HEK293 (cell line): ENCODE results near the gene EIF4G3.
A peak's percentile ranks its signal among the peaks of the same experiment; 100 is the strongest.

Experiments used
- CTCF ChIA-PET: fragments of 350-600 bp; formaldehyde crosslinking; extraction: SDS; loops from one replicate; lab custom pipeline; 2021; ENCODE audit warnings: antibody characterized with exemption; lab: Yijun Ruan, JAX
- POLR2A ChIA-PET: fragments of 300-600 bp; formaldehyde crosslinking; extraction: SDS; loops from one replicate; lab custom pipeline; 2020; ENCODE audit warnings: antibody characterized with exemption, inconsistent platforms; lab: Yijun Ruan, JAX
- H3K27ac ChIP-seq: fragments of 200-500 bp; sonication (Bioruptor generic); 2 replicates; pipeline ENCODE4 v1.5.1; 2014; ENCODE audit warnings: low read depth, low read length, control low read depth, inconsistent platforms; ENCODE audit errors: extremely low read depth
- H3K36me3 ChIP-seq, 2 experiments: fragments of 200-500 bp in 1 of 2; sonication (Bioruptor generic) in 1 of 2; 1 replicate in 1 of 2; 2 replicates in 1 of 2; pipeline ENCODE4 v1.5.1; 2014 to 2017; ENCODE audit warnings: inconsistent platforms in 2 of 2, low read length in 2 of 2; ENCODE audit not compliant: control insufficient read depth in 2 of 2, insufficient read depth in 1 of 2
- H3K4me1 ChIP-seq: fragments of 200-500 bp; sonication (Bioruptor generic); 2 replicates; pipeline ENCODE4 v1.5.1; 2014; ENCODE audit warnings: mild to moderate bottlenecking, low read length, inconsistent platforms; ENCODE audit not compliant: control insufficient read depth, insufficient read depth
- H3K4me3 ChIP-seq: 2 replicates; pipeline ENCODE4 v1.5.1; 2011; ENCODE audit warnings: low read depth, mild to moderate bottlenecking, control low read depth, low read length, moderate library complexity
- H3K9me3 ChIP-seq: fragments of 200-500 bp; sonication (Bioruptor generic); 2 replicates; pipeline ENCODE4 v1.5.1; 2014; ENCODE audit warnings: low read depth, low read length, inconsistent platforms; ENCODE audit not compliant: control insufficient read depth, insufficient read depth
- PRDM6 ChIP-seq: fragments of 450-650 bp; formaldehyde crosslinking; IDR thresholded peaks from 2 replicates; pipeline ENCODE4 v1.5.1; 2017; ENCODE audit warnings: missing biosample characterization, missing genetic modification characterization
- ZBTB21 ChIP-seq: fragments of 450-650 bp; formaldehyde crosslinking; IDR thresholded peaks from 2 replicates; pipeline ENCODE4 v1.5.1; 2017; ENCODE audit warnings: missing biosample characterization, missing genetic modification characterization
- ZNF2 ChIP-seq: fragments of 450-650 bp; formaldehyde crosslinking; IDR thresholded peaks from 2 replicates; pipeline ENCODE4 v1.5.1; 2016; ENCODE audit warnings: missing biosample characterization, missing genetic modification characterization
- ZNF211 ChIP-seq: fragments of 450-650 bp; formaldehyde crosslinking; IDR thresholded peaks from 2 replicates; pipeline ENCODE4 v1.5.1; 2016; ENCODE audit warnings: low read depth, missing biosample characterization, missing genetic modification characterization
- ZNF214 ChIP-seq: fragments of 450-650 bp; formaldehyde crosslinking; IDR thresholded peaks from 2 replicates; pipeline ENCODE4 v1.5.1; 2017; ENCODE audit warnings: missing biosample characterization, mild to moderate bottlenecking, missing genetic modification characterization, borderline replicate concordance
- ZNF433 ChIP-seq: fragments of 450-650 bp; formaldehyde crosslinking; IDR thresholded peaks from 2 replicates; pipeline ENCODE4 v1.5.1; 2016; ENCODE audit warnings: missing biosample characterization, missing genetic modification characterization, low read depth
- ZNF560 ChIP-seq: fragments of 450-650 bp; formaldehyde crosslinking; IDR thresholded peaks from 2 replicates; pipeline ENCODE4 v1.5.1; 2017; ENCODE audit warnings: missing biosample characterization, missing genetic modification characterization, borderline replicate concordance
- ZNF677 ChIP-seq: fragments of 450-650 bp; IDR thresholded peaks from 2 replicates; pipeline ENCODE4 v1.5.0; 2018; ENCODE audit warnings: missing biosample characterization, mild to moderate bottlenecking, missing genetic modification characterization, moderate library complexity
- TF ChIP-seq, protein P1 (sequence below): fragments of 450-650 bp; formaldehyde crosslinking; IDR thresholded peaks from 2 replicates; pipeline ENCODE4 v1.5.1; 2016; ENCODE audit warnings: missing biosample characterization, missing genetic modification characterization
- TF ChIP-seq, protein P2 (sequence below): fragments of 450-650 bp; formaldehyde crosslinking; IDR thresholded peaks from 2 replicates; pipeline ENCODE4 v1.5.1; 2016; ENCODE audit warnings: missing biosample characterization, missing genetic modification characterization

EIF4G3 gene

GRCh38 chr1:21091053-21091690 lies 85.5 kb downstream of the EIF4G3 start (continued):
- TF ChIP-seq, protein P1, sequence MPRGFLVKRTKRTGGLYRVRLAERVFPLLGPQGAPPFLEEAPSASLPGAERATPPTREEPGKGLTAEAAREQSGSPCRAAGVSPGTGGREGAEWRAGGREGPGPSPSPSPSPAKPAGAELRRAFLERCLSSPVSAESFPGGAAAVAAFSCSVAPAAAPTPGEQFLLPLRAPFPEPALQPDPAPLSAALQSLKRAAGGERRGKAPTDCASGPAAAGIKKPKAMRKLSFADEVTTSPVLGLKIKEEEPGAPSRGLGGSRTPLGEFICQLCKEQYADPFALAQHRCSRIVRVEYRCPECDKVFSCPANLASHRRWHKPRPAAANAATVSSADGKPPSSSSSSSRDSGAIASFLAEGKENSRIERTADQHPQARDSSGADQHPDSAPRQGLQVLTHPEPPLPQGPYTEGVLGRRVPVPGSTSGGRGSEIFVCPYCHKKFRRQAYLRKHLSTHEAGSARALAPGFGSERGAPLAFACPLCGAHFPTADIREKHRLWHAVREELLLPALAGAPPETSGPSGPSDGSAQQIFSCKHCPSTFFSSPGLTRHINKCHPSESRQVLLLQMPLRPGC, result 0 out of 2 replicates have a peak, but pooled peaks have one; percentile 48

GRCh38 chr1:21090463-21090862 lies 86.2 kb downstream of the EIF4G3 start:
- Histone ChIP-seq H3K9me3 (no peaks in the 10 kb centered on the region), H3K27ac (no peak overlapping the region), H3K36me3 (peaks cover 22 to 25% of the 10 kb centered on the region in 2 experiments), H3K4me3 (no peak overlapping the region), H3K4me1 (peaks cover 7% of the 10 kb centered on the region; the same call in 1 of the 2 replicates)
- TF ChIP-seq PRDM6 (tag by site-specific recombination), result peak; percentile 58
- TF ChIP-seq, protein P2, sequence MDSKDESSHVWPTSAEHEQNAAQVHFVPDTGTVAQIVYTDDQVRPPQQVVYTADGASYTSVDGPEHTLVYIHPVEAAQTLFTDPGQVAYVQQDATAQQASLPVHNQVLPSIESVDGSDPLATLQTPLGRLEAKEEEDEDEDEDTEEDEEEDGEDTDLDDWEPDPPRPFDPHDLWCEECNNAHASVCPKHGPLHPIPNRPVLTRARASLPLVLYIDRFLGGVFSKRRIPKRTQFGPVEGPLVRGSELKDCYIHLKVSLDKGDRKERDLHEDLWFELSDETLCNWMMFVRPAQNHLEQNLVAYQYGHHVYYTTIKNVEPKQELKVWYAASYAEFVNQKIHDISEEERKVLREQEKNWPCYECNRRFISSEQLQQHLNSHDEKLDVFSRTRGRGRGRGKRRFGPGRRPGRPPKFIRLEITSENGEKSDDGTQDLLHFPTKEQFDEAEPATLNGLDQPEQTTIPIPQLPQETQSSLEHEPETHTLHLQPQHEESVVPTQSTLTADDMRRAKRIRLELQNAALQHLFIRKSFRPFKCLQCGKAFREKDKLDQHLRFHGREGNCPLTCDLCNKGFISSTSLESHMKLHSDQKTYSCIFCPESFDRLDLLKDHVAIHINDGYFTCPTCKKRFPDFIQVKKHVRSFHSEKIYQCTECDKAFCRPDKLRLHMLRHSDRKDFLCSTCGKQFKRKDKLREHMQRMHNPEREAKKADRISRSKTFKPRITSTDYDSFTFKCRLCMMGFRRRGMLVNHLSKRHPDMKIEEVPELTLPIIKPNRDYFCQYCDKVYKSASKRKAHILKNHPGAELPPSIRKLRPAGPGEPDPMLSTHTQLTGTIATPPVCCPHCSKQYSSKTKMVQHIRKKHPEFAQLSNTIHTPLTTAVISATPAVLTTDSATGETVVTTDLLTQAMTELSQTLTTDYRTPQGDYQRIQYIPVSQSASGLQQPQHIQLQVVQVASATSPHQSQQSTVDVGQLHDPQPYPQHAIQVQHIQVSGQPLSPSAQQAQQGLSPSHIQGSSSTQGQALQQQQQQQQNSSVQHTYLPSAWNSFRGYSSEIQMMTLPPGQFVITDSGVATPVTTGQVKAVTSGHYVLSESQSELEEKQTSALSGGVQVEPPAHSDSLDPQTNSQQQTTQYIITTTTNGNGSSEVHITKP (tag by site-specific recombination), result no peak
- POLR2A ChIA-PET, result no interaction called here
- CTCF ChIA-PET, result no interaction called here

GRCh38 chr1:21089731-21090130 lies 87.0 kb downstream of the EIF4G3 start:
- POLR2A ChIA-PET, result no interaction called here
- no peak overlapping the region for H3K27ac ChIP-seq
- TF ChIP-seq ZNF433, result no peak
- no peak for TF ChIP-seq ZNF2 (tag by site-specific recombination)
- no peak for TF ChIP-seq ZBTB21
- TF ChIP-seq ZNF677 (tag by site-specific recombination), result no peak
- peak; percentile 53 for TF ChIP-seq PRDM6 (tag by site-specific recombination)
- TF ChIP-seq ZNF560 (tag by site-specific recombination), result no peak
- H3K4me3 ChIP-seq, result no peak overlapping the region
- H3K9me3 ChIP-seq, result no peaks in the 10 kb centered on the region
- H3K36me3 ChIP-seq, result peaks cover 23 to 25% of the 10 kb centered on the region in 2 experiments
- peaks cover 7% of the 10 kb centered on the region; the same call in 1 of the 2 replicates for H3K4me1 ChIP-seq
- CTCF ChIA-PET, result no interaction called here

DNA sequence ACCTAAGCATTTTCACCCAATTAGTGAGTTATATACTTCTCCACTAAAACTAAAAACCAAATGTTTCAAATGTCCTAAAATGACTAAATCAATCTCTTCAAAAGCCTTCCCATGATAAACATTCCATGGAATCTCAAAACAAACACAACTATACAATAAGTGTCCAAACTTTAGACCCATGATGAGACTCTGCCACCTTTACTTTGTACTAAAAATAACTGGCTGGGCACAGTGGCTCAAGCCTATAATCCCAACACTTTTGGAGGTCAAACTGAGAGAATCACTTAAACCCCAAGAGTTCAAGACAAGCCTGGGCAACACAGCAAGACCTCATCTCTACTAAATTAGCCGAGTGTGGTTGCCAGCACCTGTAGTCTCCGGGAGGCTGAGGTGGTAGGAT lies 87.4 kb downstream of the EIF4G3 start:
- H3K4me3 ChIP-seq, result no peak overlapping the region
- H3K27ac ChIP-seq, result no peak overlapping the region
- H3K36me3 ChIP-seq, result peaks cover 23 to 24% of the 10 kb centered on the region in 2 experiments
- H3K4me1 ChIP-seq, result peaks cover 7% of the 10 kb centered on the region; the same call in 1 of the 2 replicates
- no peaks in the 10 kb centered on the region for H3K9me3 ChIP-seq
- ChIA-PET POLR2A (no interaction called here), CTCF (no interaction called here)
- no peak for TF ChIP-seq ZNF214 (tag by site-specific recombination)
- TF ChIP-seq ZNF211 (tag by site-specific recombination), result no peak
